Hematopoietic multipotent progenitor cell treated with erythropoietin and hydrocortisone succinate and interleukin-3 and kit ligand, for 4 days (in vitro differentiated cells): Measurements from ENCODE around the gene CLDN11.

Experiments
- DNase-seq: peaks from one replicate; pipeline ENCODE4 v3.0.0-alpha.2; 2015

Gene CLDN11

DNA sequence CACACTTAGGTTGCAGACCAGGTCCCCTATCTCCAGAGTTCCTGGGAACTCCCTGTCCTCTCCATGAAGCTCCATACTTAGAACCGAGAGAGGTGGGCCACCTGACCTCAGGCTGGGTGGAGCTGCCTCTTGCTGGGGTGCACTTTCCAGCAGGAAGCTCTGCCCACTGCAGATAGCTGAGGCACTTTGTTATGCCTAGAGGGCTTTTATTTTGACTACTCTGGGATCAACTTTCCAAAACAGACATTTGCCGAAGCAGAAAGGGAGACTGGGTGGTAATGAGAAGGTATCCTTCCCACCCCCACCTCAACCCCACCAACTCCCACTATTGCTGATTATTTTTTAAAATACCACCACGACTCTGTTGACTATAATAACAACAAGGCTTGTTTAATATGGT is 54.7 kb downstream of the CLDN11 start:
- peak; percentile 4 for DNase-seq

DNA sequence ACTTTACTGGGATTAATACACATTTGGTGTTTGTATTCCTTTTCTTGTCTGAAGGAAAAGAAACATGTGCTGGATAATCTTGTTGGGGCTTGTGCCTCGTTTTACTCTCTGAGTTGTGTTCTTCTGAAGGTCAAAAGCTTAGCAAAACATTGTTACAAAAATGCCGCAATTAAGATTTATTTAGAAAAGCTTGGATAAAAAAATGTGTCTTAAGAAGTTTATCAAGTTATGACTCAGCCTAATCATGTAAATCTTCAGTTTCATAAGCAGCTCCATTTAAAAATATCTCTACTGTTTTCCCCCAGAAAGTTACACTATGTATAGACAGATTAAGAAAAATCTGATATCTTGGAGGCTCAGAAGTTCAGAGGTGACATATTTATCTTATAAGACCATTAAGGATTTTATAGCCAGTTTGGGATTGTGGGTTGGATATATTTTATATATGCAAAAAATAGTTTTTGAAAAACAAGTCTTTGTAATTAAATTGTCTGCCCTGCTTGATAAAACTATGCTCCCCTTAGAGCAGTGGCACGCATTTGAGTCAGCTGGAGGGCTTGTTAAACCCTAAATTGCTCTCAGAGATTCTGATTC is 56.5 kb downstream of the CLDN11 start:
- DNase-seq: no peak

DNA sequence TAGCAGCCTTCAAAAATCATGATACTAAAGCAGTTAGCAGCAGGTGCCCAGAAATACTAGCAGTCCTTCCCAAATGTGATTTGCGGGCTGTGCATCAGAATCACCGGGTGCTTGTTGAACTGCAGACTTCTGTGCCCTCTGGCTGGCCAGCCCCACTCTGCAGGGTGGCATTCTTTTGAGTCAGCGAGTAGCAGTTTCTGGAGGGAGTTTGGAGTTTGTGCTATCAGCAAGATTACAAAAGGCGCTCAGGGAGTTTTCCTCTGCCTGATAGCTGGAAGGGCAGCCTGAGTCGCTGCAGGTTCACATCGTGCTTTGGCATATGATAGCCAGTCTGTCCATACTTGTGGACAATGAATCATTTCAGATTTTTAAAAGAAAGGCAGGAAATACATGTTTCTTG is 57.6 kb downstream of the CLDN11 start:
- no peak for DNase-seq

DNA sequence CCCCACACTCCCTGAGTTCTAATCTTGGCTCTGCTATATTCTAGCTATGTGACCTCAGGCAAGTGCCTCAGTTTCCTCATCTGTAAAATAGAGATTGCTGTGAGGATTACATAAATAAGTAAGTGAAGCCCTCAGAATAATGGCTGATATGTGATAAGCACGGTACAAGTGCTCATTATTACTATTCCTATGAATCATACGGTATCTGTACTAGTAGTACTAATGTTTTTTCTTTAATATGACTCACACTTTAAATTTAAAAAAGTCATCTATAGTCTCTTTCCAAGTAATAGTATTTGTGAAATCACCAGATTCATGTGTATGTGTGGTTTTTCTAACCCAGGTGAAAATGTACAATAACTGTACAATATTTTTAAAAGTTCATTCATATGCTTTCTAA is 58.7 kb downstream of the CLDN11 start:
- no peak for DNase-seq

GRCh38 chr3:170480111-170480510 is 61.4 kb downstream of the CLDN11 start:
- peak; percentile 5 for DNase-seq

DNA sequence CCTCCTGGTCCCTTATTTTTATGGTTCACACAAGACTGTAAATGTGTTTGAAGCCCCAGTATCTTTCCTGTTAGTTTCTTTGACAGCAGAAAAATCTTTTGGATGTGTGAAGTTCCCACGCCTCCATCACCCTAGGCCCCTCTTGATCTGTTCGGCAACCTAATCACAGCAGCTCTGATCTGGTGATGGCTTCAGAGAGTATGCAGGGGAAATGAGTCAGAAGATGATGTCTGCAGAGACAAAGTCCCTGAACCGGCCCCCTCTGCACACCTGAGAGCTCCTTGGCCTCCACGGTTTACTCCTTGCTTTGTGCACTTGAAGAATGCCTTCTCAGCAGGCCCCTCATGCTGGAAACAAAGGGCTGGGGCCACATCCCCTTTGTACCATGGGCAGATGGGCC is 63.5 kb downstream of the CLDN11 start:
- no peak for DNase-seq

- peak; percentile 15 for DNase-seq
These were observed 65.0 kb downstream of the CLDN11 start for GRCh38 chr3:170483485-170484262.
